Endothelial cell of umbilical vein (primary cell): Measurements from ENCODE around the gene RGS19. TPM values are rescaled to one million over a fixed set of nuclear protein-coding genes. Genes with fewer than 3 reads are reported as not detected.

ENCODE experiments used
- BruUV-seq: library from RNA; stranded (reverse); fragments of 400-500 nt; replicated peaks from 2 replicates; lab custom pipeline; 2021; lab: Mats Ljungman, UMichigan
- CTCF ChIA-PET: fragments of 300-600, 350-600 bp; sonication (Branson Sonifier 250); formaldehyde crosslinking; loops from one replicate; lab custom pipeline; 2021; ENCODE audit warnings: antibody characterized with exemption, inconsistent platforms; lab: Charles Lee
- POLR2A ChIA-PET: fragments of 300-600, 350-600 bp; sonication (Branson Sonifier 250); formaldehyde crosslinking; loops from one replicate; lab custom pipeline; 2021; ENCODE audit warnings: antibody characterized with exemption, inconsistent platforms; lab: Charles Lee
- DNase-seq: peaks from one replicate; pipeline ENCODE4 v3.0.0-alpha.2; 2011; ENCODE audit warnings: low read depth, low spot score
- FAIRE-seq: peaks from 2 replicates; lab custom pipeline; 2011; peaks lifted over from hg19 to GRCh38; lab: Jason Lieb, UNC
- H2AFZ ChIP-seq: 2 replicates; pipeline ENCODE4 v1.6.0; 2012; ENCODE audit warnings: low read depth, low read length, control low read depth, inconsistent platforms
- H3K27ac ChIP-seq: 2 replicates; pipeline ENCODE4 v1.5.1; 2011; ENCODE audit warnings: low read depth, mild to moderate bottlenecking, control low read depth, low read length, moderate library complexity; ENCODE audit not compliant: insufficient read depth
- H3K27me3 ChIP-seq, 2 experiments: 2 replicates each; pipeline versions ENCODE4 v1.6.0 to v1.6.1; 2011; ENCODE audit warnings: low read length in 2 of 2, mixed read lengths in 1 of 2; ENCODE audit not compliant: control insufficient read depth in 2 of 2, insufficient read depth in 2 of 2
- H3K36me3 ChIP-seq, 2 experiments: 2 replicates in 1 of 2; 3 replicates in 1 of 2; pipeline ENCODE4 v1.5.1; 2011; ENCODE audit warnings: low read length in 2 of 2, mild to moderate bottlenecking in 1 of 2, moderate library complexity in 1 of 2; ENCODE audit not compliant: control insufficient read depth in 2 of 2, insufficient read depth in 2 of 2; ENCODE audit errors: extremely low read depth in 1 of 2
- H3K4me1 ChIP-seq: 3 replicates; pipeline ENCODE4 v1.5.1; 2011; ENCODE audit warnings: mild to moderate bottlenecking, low read length; ENCODE audit not compliant: control insufficient read depth, insufficient read depth; ENCODE audit errors: extremely low read depth
- H3K4me2 ChIP-seq: 2 replicates; pipeline ENCODE4 v1.6.1; 2011; ENCODE audit warnings: low read length, control low read depth, mixed read lengths; ENCODE audit not compliant: insufficient read depth
- H3K4me3 ChIP-seq, 3 experiments: fragments of 200-600 bp in 1 of 3; sonication (generic), shearing (Covaris generic) in 1 of 3; replicated peaks in 1 of 3; 2 replicates each; pipeline ENCODE4 v1.5.1; 2011 to 2016; ENCODE audit warnings: control low read depth in 3 of 3, low read length in 3 of 3, mild to moderate bottlenecking in 2 of 3, inconsistent platforms in 1 of 3, low read depth in 1 of 3, moderate library complexity in 1 of 3; ENCODE audit not compliant: insufficient read depth in 1 of 3
- H3K79me2 ChIP-seq: 2 replicates; pipeline ENCODE4 v1.6.0; 2012; ENCODE audit warnings: low read length, inconsistent platforms; ENCODE audit not compliant: control insufficient read depth, insufficient read depth
- H3K9ac ChIP-seq: replicated peaks from 2 replicates; pipeline ENCODE3; 2011; ENCODE audit warnings: low read length, control low read depth; ENCODE audit not compliant: insufficient read depth; ENCODE audit errors: extremely low read depth
- H3K9me1 ChIP-seq: replicated peaks from 3 replicates; pipeline ENCODE4 v1.6.0; 2011; ENCODE audit warnings: mild to moderate bottlenecking, low read length; ENCODE audit not compliant: control insufficient read depth, insufficient read depth; ENCODE audit errors: extremely low read depth
- H3K9me3 ChIP-seq: replicated peaks from 2 replicates; pipeline ENCODE4 v1.5.1; 2012; ENCODE audit warnings: low read length, inconsistent platforms; ENCODE audit not compliant: control insufficient read depth, insufficient read depth
- H4K20me1 ChIP-seq: replicated peaks from 2 replicates; pipeline ENCODE3; 2011; ENCODE audit warnings: mild to moderate bottlenecking, low read length; ENCODE audit not compliant: control insufficient read depth, insufficient read depth; ENCODE audit errors: extremely low read depth
- EZH2 ChIP-seq: IDR thresholded peaks from 2 replicates; pipeline ENCODE4 v1.6.1; 2012; ENCODE audit warnings: borderline replicate concordance, low read depth, mild to moderate bottlenecking, moderate library complexity, low read length, inconsistent platforms; ENCODE audit not compliant: severe bottlenecking
- FOS ChIP-seq: IDR thresholded peaks from 2 replicates; pipeline ENCODE4 v1.6.1; 2011; ENCODE audit warnings: mild to moderate bottlenecking, low read length, moderate library complexity, borderline replicate concordance; ENCODE audit not compliant: insufficient read depth
- GATA2 ChIP-seq: IDR thresholded peaks from 2 replicates; pipeline ENCODE4 v1.7.0; 2011; ENCODE audit warnings: low read depth, mild to moderate bottlenecking, moderate library complexity, mixed read lengths, low read length; ENCODE audit not compliant: insufficient read length, insufficient read depth
- JUN ChIP-seq: IDR thresholded peaks from 2 replicates; pipeline ENCODE4 v1.6.1; 2011; ENCODE audit warnings: borderline replicate concordance, low read depth; ENCODE audit not compliant: insufficient read length, insufficient read depth
- MYC ChIP-seq: IDR thresholded peaks from one replicate; pipeline ENCODE4 v1.6.1; 2011; ENCODE audit warnings: mild to moderate bottlenecking, low read depth, low read length
- POLR2A ChIP-seq: IDR thresholded peaks from 2 replicates; pipeline ENCODE4 v1.6.1; 2012; ENCODE audit warnings: low read depth, mild to moderate bottlenecking, control low read depth, low read length
- POLR2AphosphoS5 ChIP-seq: IDR thresholded peaks from 2 replicates; pipeline ENCODE4 v1.6.1; 2012; ENCODE audit warnings: low read depth, mild to moderate bottlenecking, control low read depth, low read length, moderate library complexity; ENCODE audit not compliant: insufficient read depth
- dilution Hi-C: fragments of 300-500 bp; cut with MboI; formaldehyde crosslinking; loops from one replicate; pipeline ENCODE4 v1.15.0; 2019; ENCODE audit warnings: low sequenced_read_pairs; ENCODE audit not compliant: extremely low pct_ligation_motif_present
- intact Hi-C: fragments of 100-400 bp; cut with micrococcal nuclease; formaldehyde crosslinking; loops from one replicate; pipeline ENCODE4 v1.10.0; 2022
- polyA plus RNA-seq, 4 experiments: library from polyadenylated mRNA; depleted of rRNA in 3 of 4; stranded (reverse) in 3 of 4; unstranded in 1 of 4; fragments of >200 nt; gene quantifications; 2 replicates each; pipeline versions ENCODE4 v1.2.1 to v1.2.3, GENCODE V29; 2011 to 2012; ENCODE audit warnings: missing spikeins in 1 of 4
- total RNA-seq: library from RNA; stranded (reverse); gene quantifications from 2 replicates; pipeline ENCODE4 v1.2.3, GENCODE V29; 2021
- TF ChIP-seq, protein P1 (sequence below): IDR thresholded peaks from 2 replicates; pipeline ENCODE4 v1.6.1; 2011; ENCODE audit not compliant: insufficient read depth, insufficient read length
- TF ChIP-seq, protein P2 (sequence below), 2 donors: IDR thresholded peaks; 1 replicate in 1 of 2; 2 replicates in 1 of 2; pipeline ENCODE4 v1.5.1; 2011; ENCODE audit warnings: low read length in 2 of 2, mild to moderate bottlenecking in 2 of 2, moderate library complexity in 2 of 2, control low read depth in 1 of 2, inconsistent platforms in 1 of 2, low read depth in 1 of 2; ENCODE audit not compliant: insufficient read depth in 1 of 2; ENCODE audit errors: extremely low read depth in 1 of 2

Gene RGS19
- total and polyA plus RNA-seq, 2 donors (not counting 3 experiments of a cell fraction or from before 2014, with no cell fraction given) = 27.8 to 33.7 TPM

DNA sequence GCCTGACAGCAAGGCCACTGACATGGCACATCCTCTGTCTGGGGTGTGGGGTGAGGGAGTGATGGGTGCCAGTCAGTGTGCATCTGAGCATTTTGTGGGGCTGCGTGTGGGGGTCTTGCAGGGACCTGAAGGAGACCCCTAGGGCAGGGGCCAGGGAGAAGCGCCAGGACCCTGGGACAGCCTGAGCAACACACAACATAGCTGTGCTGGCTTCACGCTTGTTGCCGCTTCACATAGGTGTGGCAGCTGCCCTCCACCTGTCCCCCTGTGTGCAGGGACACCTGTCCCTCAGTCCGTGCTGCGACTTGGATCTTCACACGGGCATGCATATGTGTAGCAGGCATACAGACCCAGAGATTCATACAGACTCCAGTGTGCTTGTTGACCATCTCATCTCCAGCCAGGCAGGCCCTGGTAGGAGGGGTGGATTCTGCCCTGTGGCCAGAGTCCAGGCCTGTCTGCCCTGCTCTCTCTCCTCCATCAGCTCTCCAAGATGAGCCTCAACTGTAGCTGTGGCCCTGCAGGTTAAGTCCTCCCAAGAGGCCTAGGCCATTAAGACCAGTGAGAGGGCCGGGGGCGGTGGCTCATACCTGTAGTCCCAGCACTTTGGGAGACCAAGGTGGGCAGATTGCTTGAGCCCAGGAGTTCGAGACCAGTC is 31.2 kb upstream of the RGS19 start:
- no peak for DNase-seq
- H4K20me1 ChIP-seq = no peaks in the 10 kb centered on the region
- H3K27me3 ChIP-seq = no peaks in the 10 kb centered on the region
- no peak overlapping the region for H3K4me3 ChIP-seq
- no peaks in the 10 kb centered on the region for H3K9me3 ChIP-seq
- H3K27ac ChIP-seq = no peak overlapping the region
- H3K4me1 ChIP-seq = no peaks in the 10 kb centered on the region
- H3K9ac ChIP-seq = no peak overlapping the region
- TF ChIP-seq EZH2 = no peak
- no peak for TF ChIP-seq POLR2AphosphoS5
- TF ChIP-seq JUN = no peak
- no peak for TF ChIP-seq FOS
- TF ChIP-seq, protein P1, sequence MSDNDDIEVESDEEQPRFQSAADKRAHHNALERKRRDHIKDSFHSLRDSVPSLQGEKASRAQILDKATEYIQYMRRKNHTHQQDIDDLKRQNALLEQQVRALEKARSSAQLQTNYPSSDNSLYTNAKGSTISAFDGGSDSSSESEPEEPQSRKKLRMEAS = no peak
- TF ChIP-seq, protein P2, sequence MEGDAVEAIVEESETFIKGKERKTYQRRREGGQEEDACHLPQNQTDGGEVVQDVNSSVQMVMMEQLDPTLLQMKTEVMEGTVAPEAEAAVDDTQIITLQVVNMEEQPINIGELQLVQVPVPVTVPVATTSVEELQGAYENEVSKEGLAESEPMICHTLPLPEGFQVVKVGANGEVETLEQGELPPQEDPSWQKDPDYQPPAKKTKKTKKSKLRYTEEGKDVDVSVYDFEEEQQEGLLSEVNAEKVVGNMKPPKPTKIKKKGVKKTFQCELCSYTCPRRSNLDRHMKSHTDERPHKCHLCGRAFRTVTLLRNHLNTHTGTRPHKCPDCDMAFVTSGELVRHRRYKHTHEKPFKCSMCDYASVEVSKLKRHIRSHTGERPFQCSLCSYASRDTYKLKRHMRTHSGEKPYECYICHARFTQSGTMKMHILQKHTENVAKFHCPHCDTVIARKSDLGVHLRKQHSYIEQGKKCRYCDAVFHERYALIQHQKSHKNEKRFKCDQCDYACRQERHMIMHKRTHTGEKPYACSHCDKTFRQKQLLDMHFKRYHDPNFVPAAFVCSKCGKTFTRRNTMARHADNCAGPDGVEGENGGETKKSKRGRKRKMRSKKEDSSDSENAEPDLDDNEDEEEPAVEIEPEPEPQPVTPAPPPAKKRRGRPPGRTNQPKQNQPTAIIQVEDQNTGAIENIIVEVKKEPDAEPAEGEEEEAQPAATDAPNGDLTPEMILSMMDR (IDR thresholded peaks at IDR 0.05; ENCODE audit: extremely low read depth in 1 of 2, insufficient read depth in 1 of 2, low read depth in 1 of 2, low read length in 2 of 2) = no peak
- TF ChIP-seq GATA2 = no peak
- no peak for TF ChIP-seq POLR2A
- no peak for TF ChIP-seq MYC
- ChIA-PET POLR2A (no interaction called here), CTCF (interaction anchor here (1.4 kb wide), 2 partner anchors 9 to 10 kb away, joined by 4 read pairs; no protein-coding TSS in a partner anchor)
- no peak overlapping the region for H3K4me2 ChIP-seq
- intact Hi-C loops (no loop called here), dilution Hi-C loops (no loop called here)
- no TSS peak for BruUV-seq
- no peak for FAIRE-seq
- no peaks in the 10 kb centered on the region for H3K79me2 ChIP-seq
- no peaks in the 10 kb centered on the region for H3K9me1 ChIP-seq
- no peaks in the 10 kb centered on the region for H3K36me3 ChIP-seq
- H2AFZ ChIP-seq = no peak overlapping the region
